Measurements from ENCODE around the gene FBXO8. TPM values are rescaled to one million over a fixed set of nuclear protein-coding genes. Genes with fewer than 3 reads are reported as not detected.

FBXO8 gene
- 22.0 TPM for total RNA-seq
- 10 to 100 TPM; 12.0 to 17.5 (median 14.4) TPM for polyA plus RNA-seq (ENCODE audit: insufficient read depth in 1 of 8, insufficient read length in 8 of 8, low replicate concordance in 1 of 8)
- long read RNA-seq, donor 1, partial matches to known transcripts = 0 of 1 reads
- long read RNA-seq, donor 1, other reads (novel, unspliced or antisense) = 0 of 1 reads
- long read RNA-seq, donor 2 = 0 reads
- long read RNA-seq, donor 3, partial matches to known transcripts = 0 of 4 reads
- long read RNA-seq, donor 3, other reads (novel, unspliced or antisense) = 0 of 4 reads
- long read RNA-seq, donor 4, partial matches to known transcripts = 0 of 1 reads
- long read RNA-seq, donor 4, other reads (novel, unspliced or antisense) = 0 of 1 reads
- long read RNA-seq, donor 5, partial matches to known transcripts = 0 of 5 reads
- long read RNA-seq, donor 5, other reads (novel, unspliced or antisense) = 0 of 5 reads
- long read RNA-seq, donor 6, transcript FBXO8-201 (6 exons, 2,577 nt) = major isoform, 6 of 6 reads
- long read RNA-seq, donor 6, partial matches to known transcripts = 0 of 6 reads
- long read RNA-seq, donor 6, other reads (novel, unspliced or antisense) = 0 of 6 reads
- long read RNA-seq, donor 7, partial matches to known transcripts = 0 of 2 reads
- long read RNA-seq, donor 7, other reads (novel, unspliced or antisense) = 0 of 2 reads
- long read RNA-seq, donor 8, partial matches to known transcripts = 0 of 3 reads
- long read RNA-seq, donor 8, other reads (novel, unspliced or antisense) = 0 of 3 reads
- long read RNA-seq, donor 9, partial matches to known transcripts = 10 of 12 reads
- long read RNA-seq, donor 9, other reads (novel, unspliced or antisense) = 0 of 12 reads
- long read RNA-seq, donor 10, transcript FBXO8-201 (6 exons, 2,577 nt) = major isoform, 8 of 8 reads
- long read RNA-seq, donor 10, partial matches to known transcripts = 0 of 8 reads
- long read RNA-seq, donor 10, other reads (novel, unspliced or antisense) = 0 of 8 reads
- long read RNA-seq, donor 11, partial matches to known transcripts = 0 of 3 reads
- long read RNA-seq, donor 11, other reads (novel, unspliced or antisense) = 0 of 3 reads

- peak; percentile 94 for DNase-seq
- peaks cover 6% of the 10 kb centered on the region for H3K9me3 ChIP-seq (replicated peaks; ENCODE audit: control insufficient read depth, low read depth, low read length)
- H3K36me3 ChIP-seq (ENCODE audit: control insufficient read depth, insufficient read depth, low read length) = no peaks in the 10 kb centered on the region
- peak within 1 kb of the TSS; percentile 100 for H3K27ac ChIP-seq (ENCODE audit: low read length)
- under 1% methylated on average over 28 of the region's 52 CpGs for WGBS (ENCODE audit: insufficient coverage)
- H3K4me3 ChIP-seq (ENCODE audit: low read length) = peak within 1 kb of the TSS; percentile 92
- no peaks in the 10 kb centered on the region for H3K27me3 ChIP-seq (ENCODE audit: control insufficient read depth, insufficient read depth, low read length)
- H3K4me1 ChIP-seq (ENCODE audit: control insufficient read depth, insufficient read depth, low read length) = peaks cover 3% of the 10 kb centered on the region
Measured at GRCh38 chr4:174283507-174284471, at the start of gene FBXO8, which contains the start of gene CEP44. FBXO8 (minus strand) TSS chr4:174283667; CDS start chr4:174263092, 20,575 bp downstream. CEP44 (plus strand) TSS chr4:174283911; CDS start chr4:174299122, 15,211 bp downstream.

GRCh38 chr4:174332741-174333493, 49.5 kb upstream of the FBXO8 start:
- no CpG with 5 or more reads among the region's 4 CpGs for WGBS (ENCODE audit: insufficient coverage)
- no peak for DNase-seq
- Histone ChIP-seq H3K27me3 (ENCODE audit: control insufficient read depth, insufficient read depth, low read length) (no peaks in the 10 kb centered on the region), H3K9me3 (replicated peaks; ENCODE audit: control insufficient read depth, low read depth, low read length) (no peaks in the 10 kb centered on the region), H3K36me3 (ENCODE audit: control insufficient read depth, insufficient read depth, low read length) (no peaks in the 10 kb centered on the region), H3K27ac (ENCODE audit: low read length) (no peak overlapping the region), H3K4me1 (ENCODE audit: control insufficient read depth, insufficient read depth, low read length) (no peaks in the 10 kb centered on the region), H3K4me3 (ENCODE audit: low read length) (no peak overlapping the region)

- Histone ChIP-seq H3K9me3 (replicated peaks; ENCODE audit: control insufficient read depth, low read depth, low read length) (no peaks in the 10 kb centered on the region), H3K27ac (ENCODE audit: low read length) (no peak overlapping the region), H3K36me3 (ENCODE audit: control insufficient read depth, insufficient read depth, low read length) (no peaks in the 10 kb centered on the region), H3K4me1 (ENCODE audit: control insufficient read depth, insufficient read depth, low read length) (no peaks in the 10 kb centered on the region), H3K4me3 (ENCODE audit: low read length) (no peak overlapping the region), H3K27me3 (ENCODE audit: control insufficient read depth, insufficient read depth, low read length) (no peaks in the 10 kb centered on the region)
- no peak for DNase-seq
- no CpG with 5 or more reads among the region's 2 CpGs for WGBS (ENCODE audit: insufficient coverage)
Measured at GRCh38 chr4:174324725-174325124, 41.3 kb upstream of the FBXO8 start.

GRCh38 chr4:174324236-174324635, 40.8 kb upstream of the FBXO8 start:
- Histone ChIP-seq H3K27ac (ENCODE audit: low read length) (no peak overlapping the region), H3K4me1 (ENCODE audit: control insufficient read depth, insufficient read depth, low read length) (no peaks in the 10 kb centered on the region), H3K4me3 (ENCODE audit: low read length) (no peak overlapping the region), H3K9me3 (replicated peaks; ENCODE audit: control insufficient read depth, low read depth, low read length) (no peaks in the 10 kb centered on the region), H3K27me3 (ENCODE audit: control insufficient read depth, insufficient read depth, low read length) (no peaks in the 10 kb centered on the region), H3K36me3 (ENCODE audit: control insufficient read depth, insufficient read depth, low read length) (no peaks in the 10 kb centered on the region)
- no CpG with 5 or more reads among the region's 1 CpG for WGBS (ENCODE audit: insufficient coverage)
- no peak for DNase-seq

- no peak for DNase-seq
- Histone ChIP-seq H3K36me3 (ENCODE audit: control insufficient read depth, insufficient read depth, low read length) (no peaks in the 10 kb centered on the region), H3K4me3 (ENCODE audit: low read length) (no peak overlapping the region), H3K27ac (ENCODE audit: low read length) (no peak overlapping the region), H3K9me3 (replicated peaks; ENCODE audit: control insufficient read depth, low read depth, low read length) (no peaks in the 10 kb centered on the region), H3K4me1 (ENCODE audit: control insufficient read depth, insufficient read depth, low read length) (no peaks in the 10 kb centered on the region), H3K27me3 (ENCODE audit: control insufficient read depth, insufficient read depth, low read length) (no peaks in the 10 kb centered on the region)
- WGBS (ENCODE audit: insufficient coverage) = 95% methylated on average over 3 of the region's 5 CpGs
Measured at GRCh38 chr4:174320494-174321199, 37.2 kb upstream of the FBXO8 start.

GRCh38 chr4:174318829-174319764, 35.6 kb upstream of the FBXO8 start:
- Histone ChIP-seq H3K27me3 (ENCODE audit: control insufficient read depth, insufficient read depth, low read length) (no peaks in the 10 kb centered on the region), H3K9me3 (replicated peaks; ENCODE audit: control insufficient read depth, low read depth, low read length) (no peaks in the 10 kb centered on the region), H3K36me3 (ENCODE audit: control insufficient read depth, insufficient read depth, low read length) (no peaks in the 10 kb centered on the region), H3K27ac (ENCODE audit: low read length) (no peak overlapping the region), H3K4me1 (ENCODE audit: control insufficient read depth, insufficient read depth, low read length) (no peaks in the 10 kb centered on the region), H3K4me3 (ENCODE audit: low read length) (no peak overlapping the region)
- 80% methylated on average over 2 of the region's 8 CpGs for WGBS (ENCODE audit: insufficient coverage)
- peak; percentile 32 for DNase-seq

- no peaks in the 10 kb centered on the region for H3K4me1 ChIP-seq (ENCODE audit: control insufficient read depth, insufficient read depth, low read length)
- H3K4me3 ChIP-seq (ENCODE audit: low read length) = no peak overlapping the region
- no peaks in the 10 kb centered on the region for H3K27me3 ChIP-seq (ENCODE audit: control insufficient read depth, insufficient read depth, low read length)
- DNase-seq = peak; percentile 9
- H3K9me3 ChIP-seq (replicated peaks; ENCODE audit: control insufficient read depth, low read depth, low read length) = no peaks in the 10 kb centered on the region
- H3K27ac ChIP-seq (ENCODE audit: low read length) = no peak overlapping the region
- no peaks in the 10 kb centered on the region for H3K36me3 ChIP-seq (ENCODE audit: control insufficient read depth, insufficient read depth, low read length)
Measured at GRCh38 chr4:174317531-174317930, 34.1 kb upstream of the FBXO8 start.

GRCh38 chr4:174316954-174317353, 33.5 kb upstream of the FBXO8 start:
- H3K36me3 ChIP-seq (ENCODE audit: control insufficient read depth, insufficient read depth, low read length) = no peaks in the 10 kb centered on the region
- H3K27ac ChIP-seq (ENCODE audit: low read length) = no peak overlapping the region
- no peaks in the 10 kb centered on the region for H3K9me3 ChIP-seq (replicated peaks; ENCODE audit: control insufficient read depth, low read depth, low read length)
- H3K27me3 ChIP-seq (ENCODE audit: control insufficient read depth, insufficient read depth, low read length) = no peaks in the 10 kb centered on the region
- no peaks in the 10 kb centered on the region for H3K4me1 ChIP-seq (ENCODE audit: control insufficient read depth, insufficient read depth, low read length)
- DNase-seq = no peak
- no CpG with 5 or more reads among the region's 2 CpGs for WGBS (ENCODE audit: insufficient coverage)
- no peak overlapping the region for H3K4me3 ChIP-seq (ENCODE audit: low read length)

All from muscle of leg (tissue), 16 donors.